HepG2 (cell line): ENCODE measurements around the gene GSTM2. TPM values are rescaled to one million over a fixed set of nuclear protein-coding genes. Genes with fewer than 3 reads are reported as not detected.

Experiments
- ATF7-NPFF ChIP-seq: sonication (generic); formaldehyde crosslinking; IDR thresholded peaks from 2 replicates; pipeline ENCODE4 v1.8.1; 2023; ENCODE audit warnings: mild to moderate bottlenecking, low read depth, missing genetic modification reagents, moderate library complexity
- ELF1 ChIP-seq: sonication (generic); formaldehyde crosslinking; IDR thresholded peaks from 2 replicates; pipeline ENCODE4 v1.4.0; 2020; ENCODE audit warnings: missing genetic modification reagents
- ELF3 ChIP-seq: IDR thresholded peaks from 2 replicates; pipeline ENCODE4 v1.6.1; 2016; ENCODE audit warnings: missing genetic modification reagents, missing compliant biosample characterization
- ETV5 ChIP-seq: IDR thresholded peaks from 2 replicates; pipeline ENCODE4 v1.6.1; 2018; ENCODE audit warnings: missing biosample characterization, missing genetic modification reagents, inconsistent platforms, borderline replicate concordance
- GTF2F1 ChIP-seq: fragments of 150-350 bp; IDR thresholded peaks from 2 replicates; pipeline ENCODE4 v1.6.1; 2014; ENCODE audit warnings: low read length
- HBP1 ChIP-seq: IDR thresholded peaks from 2 replicates; pipeline ENCODE4 v1.6.1; 2016; ENCODE audit warnings: low read depth, control low read depth
- PATZ1 ChIP-seq: sonication (generic); formaldehyde crosslinking; IDR thresholded peaks from 2 replicates; pipeline ENCODE4 v1.4.0; 2020; ENCODE audit warnings: missing genetic modification reagents
- POLR2A ChIP-seq, 2 experiments: IDR thresholded peaks; 2 replicates each; pipeline ENCODE4 v1.6.1; 2011; ENCODE audit warnings: low read depth in 2 of 2, low read length in 2 of 2, mild to moderate bottlenecking in 1 of 2, moderate library complexity in 1 of 2; ENCODE audit not compliant: insufficient read depth in 1 of 2
- RXRB ChIP-seq: IDR thresholded peaks from 2 replicates; pipeline ENCODE4 v1.6.1; 2016; ENCODE audit warnings: borderline replicate concordance, missing genetic modification reagents, missing compliant biosample characterization
- SAP130 ChIP-seq: IDR thresholded peaks from 2 replicates; pipeline ENCODE4 v1.6.1; 2016; ENCODE audit warnings: low read depth
- TRAFD1 ChIP-seq: sonication (generic); formaldehyde crosslinking; IDR thresholded peaks from 2 replicates; pipeline ENCODE4 v1.5.1; 2020; ENCODE audit warnings: missing genetic modification reagents, mild to moderate bottlenecking, borderline replicate concordance
- YEATS4 ChIP-seq: sonication (generic); formaldehyde crosslinking; IDR thresholded peaks from 2 replicates; pipeline ENCODE4 v1.4.0; 2020; ENCODE audit warnings: missing genetic modification reagents, borderline replicate concordance
- ZBTB46 ChIP-seq: sonication (generic); formaldehyde crosslinking; IDR thresholded peaks from 2 replicates; pipeline ENCODE4 v1.4.0; 2020; ENCODE audit warnings: mild to moderate bottlenecking, missing genetic modification reagents, borderline replicate concordance
- ZFP37 ChIP-seq: sonication (generic); formaldehyde crosslinking; IDR thresholded peaks from 2 replicates; pipeline ENCODE4 v1.4.0; 2020; ENCODE audit warnings: missing genetic modification reagents, borderline replicate concordance
- ZFP91 ChIP-seq: sonication (generic); formaldehyde crosslinking; IDR thresholded peaks from 2 replicates; pipeline ENCODE4 v1.9.0; 2022; ENCODE audit warnings: missing genetic modification reagents, mild to moderate bottlenecking, borderline replicate concordance
- ZHX1 ChIP-seq: sonication (generic); formaldehyde crosslinking; IDR thresholded peaks from 2 replicates; pipeline ENCODE4 v1.8.1; 2022; ENCODE audit warnings: low read depth, mild to moderate bottlenecking, missing genetic modification reagents
- ZKSCAN8 ChIP-seq: IDR thresholded peaks from 2 replicates; pipeline ENCODE4 v1.6.1; 2016; ENCODE audit warnings: borderline replicate concordance, missing genetic modification reagents, missing compliant biosample characterization
- ZNF549 ChIP-seq: sonication (generic); formaldehyde crosslinking; IDR thresholded peaks from 2 replicates; pipeline ENCODE4 v1.5.0; 2020; ENCODE audit warnings: missing genetic modification reagents
- ZNF850 ChIP-seq: sonication (generic); formaldehyde crosslinking; conservative IDR thresholded peaks from 2 replicates; pipeline ENCODE4 v1.9.0; 2021; ENCODE audit warnings: mild to moderate bottlenecking, missing genetic modification reagents
- polyA plus RNA-seq, 8 experiments: library from polyadenylated mRNA; depleted of rRNA in 3 of 8; stranded (reverse) in 7 of 8; unstranded in 1 of 8; fragments of >200 nt; fragmentation: Illumina TruSeq in 4 of 8; extraction: Trizol in 4 of 8; gene quantifications; 2 replicates each; pipeline versions ENCODE4 v1.2.1 to v1.2.3, GENCODE V29; 2011 to 2016; ENCODE audit warnings: low read depth in 4 of 8, missing spikeins in 1 of 8, mixed read lengths in 1 of 8; ENCODE audit not compliant: insufficient read depth in 1 of 8
- total RNA-seq, 5 experiments: library from RNA; depleted of rRNA; stranded (reverse); fragments of >200 nt; fragmentation: Illumina TruSeq; extraction: Trizol; gene quantifications; 2 replicates each; pipeline ENCODE4 v1.2.3, GENCODE V29; 2016; ENCODE audit warnings: low read depth in 1 of 5

The GSTM2 gene
- total and polyA plus RNA-seq, 2 of the 13 experiments (the other 11 are each of a cell fraction or from before 2014, with no cell fraction given): 7.0 to 15.0 TPM

- TF ChIP-seq ELF1 (CRISPR knock-in tag): peak; percentile 90
- no peak for TF ChIP-seq ZBTB46
- no peak; the same call in 1 of the 2 replicates for TF ChIP-seq ATF7-NPFF (CRISPR knock-in tag)
- TF ChIP-seq POLR2A (IDR thresholded peaks at IDR 0.05; ENCODE audit: insufficient read depth in 1 of 2, low read depth in 2 of 2, low read length in 2 of 2): 0 out of 4 replicates have a peak, but pooled peaks of 1 of the 2 experiments have one; percentile 15
- no peak for TF ChIP-seq ZKSCAN8
- TF ChIP-seq HBP1: no peak
- peak; percentile 44; the same call in 1 of the 2 replicates for TF ChIP-seq PATZ1 (CRISPR knock-in tag)
- no peak for TF ChIP-seq ZFP91 (CRISPR knock-in tag)
- no peak for TF ChIP-seq GTF2F1
- peak; percentile 92 for TF ChIP-seq SAP130 (CRISPR knock-in tag)
- peak; percentile 23; the same call in 1 of the 2 replicates for TF ChIP-seq RXRB
- 0 out of 2 replicates have a peak, but pooled peaks have one; percentile 27 for TF ChIP-seq ZNF850 (CRISPR knock-in tag)
- TF ChIP-seq YEATS4 (CRISPR knock-in tag): no peak
- TF ChIP-seq ZNF549 (CRISPR knock-in tag): no peak
- no peak for TF ChIP-seq TRAFD1 (CRISPR knock-in tag)
- TF ChIP-seq ELF3 (CRISPR knock-in tag): peak; percentile 86
- no peak for TF ChIP-seq ZHX1
- no peak for TF ChIP-seq ZFP37 (CRISPR knock-in tag)
- TF ChIP-seq ETV5 (CRISPR knock-in tag): peak; percentile 77
These were observed 47.0 kb upstream of the GSTM2 start (continued) for GRCh38 chr1:109620841-109621286.
